Loucy (cell line): ENCODE measurements around the gene ATP6V0D1.

ENCODE experiments used
- H2AFZ ChIP-seq: fragments of 200-600 bp; sonication (generic); 2 replicates; pipeline ENCODE4 v1.6.0; 2016; ENCODE audit warnings: antibody characterized with exemption, mild to moderate bottlenecking, low read length, moderate library complexity
- H3F3A ChIP-seq: fragments of 200-600 bp; 2 replicates; pipeline ENCODE4 v1.6.0; 2016; ENCODE audit warnings: antibody characterized with exemption, low read depth, mild to moderate bottlenecking
- H3K27me3 ChIP-seq: fragments of 200-600 bp; sonication (generic); 2 replicates; pipeline ENCODE4 v1.6.1; 2014; ENCODE audit warnings: low read length, mild to moderate bottlenecking; ENCODE audit not compliant: insufficient read depth, poor library complexity, severe bottlenecking
- H3K36me3 ChIP-seq: fragments of 200-600 bp; sonication (generic); 2 replicates; pipeline ENCODE4 v1.6.1; 2016; ENCODE audit warnings: low read length; ENCODE audit not compliant: insufficient read depth
- H3K4me1 ChIP-seq: fragments of 200-600 bp; sonication (generic); 2 replicates; pipeline ENCODE4 v1.5.1; 2014; ENCODE audit warnings: low read length, mild to moderate bottlenecking; ENCODE audit not compliant: insufficient read depth, poor library complexity, severe bottlenecking
- H3K4me2 ChIP-seq: fragments of 200-600 bp; sonication (generic); 2 replicates; pipeline ENCODE4 v1.6.0; 2014; ENCODE audit warnings: antibody characterized with exemption, low read length, low read depth, mild to moderate bottlenecking; ENCODE audit not compliant: poor library complexity, severe bottlenecking
- H3K4me3 ChIP-seq: fragments of 200-600 bp; sonication (generic); 2 replicates; pipeline ENCODE4 v1.5.1; 2014; ENCODE audit warnings: low read length, mild to moderate bottlenecking, mixed read lengths; ENCODE audit not compliant: poor library complexity, severe bottlenecking
- H3K79me2 ChIP-seq: fragments of 200-600 bp; sonication (generic); 2 replicates; pipeline ENCODE4 v1.6.1; 2014; ENCODE audit warnings: low read length; ENCODE audit not compliant: insufficient read depth
- H3K9ac ChIP-seq: fragments of 200-600 bp; sonication (generic); 2 replicates; pipeline ENCODE4 v1.6.0; 2014; ENCODE audit warnings: mild to moderate bottlenecking, low read depth, low read length, moderate library complexity; ENCODE audit not compliant: poor library complexity, severe bottlenecking
- H3K9me2 ChIP-seq: fragments of 200-600 bp; sonication (generic); replicated peaks from 2 replicates; pipeline ENCODE4 v1.6.1; 2016; ENCODE audit warnings: low read depth, low read length, mixed read lengths
- H3K9me3 ChIP-seq: fragments of 200-600 bp; sonication (generic); 2 replicates; pipeline ENCODE4 v1.6.1; 2014; ENCODE audit warnings: mild to moderate bottlenecking, antibody characterized with exemption, low read length, low read depth; ENCODE audit not compliant: insufficient read depth
- H4K20me1 ChIP-seq: fragments of 200-600 bp; sonication (generic); 2 replicates; pipeline ENCODE4 v1.6.0; 2014; ENCODE audit warnings: antibody characterized with exemption, low read length, mild to moderate bottlenecking; ENCODE audit not compliant: insufficient read depth, poor library complexity, severe bottlenecking
- EZH2phosphoT487 ChIP-seq: fragments of 200-600 bp; IDR thresholded peaks from 2 replicates; pipeline ENCODE4 v1.6.1; 2018; ENCODE audit warnings: antibody characterized with exemption, mild to moderate bottlenecking, moderate library complexity, borderline replicate concordance
- TF ChIP-seq, protein P1 (sequence below): fragments of 200-600 bp; sonication (generic); conservative IDR thresholded peaks from 2 replicates; pipeline ENCODE4 v1.5.1; 2014; ENCODE audit warnings: mild to moderate bottlenecking, antibody characterized with exemption, low read length

ATP6V0D1 gene

DNA sequence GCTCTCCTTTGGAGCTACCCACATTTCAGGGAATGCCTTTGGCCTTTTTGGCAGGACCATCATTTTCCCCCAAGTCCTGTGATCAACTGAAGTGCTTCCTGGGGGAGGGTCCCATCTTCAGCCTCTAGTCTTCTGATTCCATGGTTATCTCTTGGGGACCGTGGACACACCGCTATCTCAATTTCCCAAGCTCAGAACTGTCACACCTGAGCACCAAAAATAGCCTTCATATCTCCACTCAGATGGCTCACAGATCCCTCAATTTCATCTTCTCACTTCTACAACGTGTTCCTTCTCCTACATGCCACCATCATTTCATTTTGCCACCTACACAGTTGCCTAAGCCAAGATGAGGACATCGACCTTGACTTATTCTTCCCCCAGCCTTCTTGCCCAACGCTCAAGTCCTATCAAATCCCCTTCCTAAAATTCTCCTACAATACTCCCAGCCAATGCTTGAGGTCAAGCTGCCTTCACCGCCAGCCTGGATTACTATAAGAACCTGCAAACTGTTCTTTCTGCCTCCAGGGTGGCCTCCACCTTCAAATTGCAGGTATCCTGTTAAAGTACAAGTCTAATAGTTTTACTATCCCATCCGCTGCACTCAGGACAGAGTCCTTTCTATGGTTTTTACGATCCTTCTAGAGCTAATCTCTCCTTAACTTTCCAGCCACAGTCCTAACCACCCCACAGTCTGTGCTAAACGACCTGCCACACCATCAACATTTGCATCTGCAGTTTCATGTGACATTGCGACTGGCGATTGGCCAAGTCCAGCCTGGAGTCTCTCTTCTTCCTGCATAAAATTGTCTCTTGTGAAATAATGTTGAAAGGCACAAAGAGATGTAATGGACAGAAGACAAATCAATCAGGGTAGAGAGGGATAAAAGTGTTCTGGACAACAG is 6.2 kb downstream of the ATP6V0D1 start:
- H3K9me2 ChIP-seq = no peaks in the 10 kb centered on the region
- no peak overlapping the region for H3K4me3 ChIP-seq
- no peaks in the 10 kb centered on the region for H3K36me3 ChIP-seq
- no peak overlapping the region for H3K4me2 ChIP-seq
- no peak for TF ChIP-seq EZH2phosphoT487
- TF ChIP-seq, protein P1, sequence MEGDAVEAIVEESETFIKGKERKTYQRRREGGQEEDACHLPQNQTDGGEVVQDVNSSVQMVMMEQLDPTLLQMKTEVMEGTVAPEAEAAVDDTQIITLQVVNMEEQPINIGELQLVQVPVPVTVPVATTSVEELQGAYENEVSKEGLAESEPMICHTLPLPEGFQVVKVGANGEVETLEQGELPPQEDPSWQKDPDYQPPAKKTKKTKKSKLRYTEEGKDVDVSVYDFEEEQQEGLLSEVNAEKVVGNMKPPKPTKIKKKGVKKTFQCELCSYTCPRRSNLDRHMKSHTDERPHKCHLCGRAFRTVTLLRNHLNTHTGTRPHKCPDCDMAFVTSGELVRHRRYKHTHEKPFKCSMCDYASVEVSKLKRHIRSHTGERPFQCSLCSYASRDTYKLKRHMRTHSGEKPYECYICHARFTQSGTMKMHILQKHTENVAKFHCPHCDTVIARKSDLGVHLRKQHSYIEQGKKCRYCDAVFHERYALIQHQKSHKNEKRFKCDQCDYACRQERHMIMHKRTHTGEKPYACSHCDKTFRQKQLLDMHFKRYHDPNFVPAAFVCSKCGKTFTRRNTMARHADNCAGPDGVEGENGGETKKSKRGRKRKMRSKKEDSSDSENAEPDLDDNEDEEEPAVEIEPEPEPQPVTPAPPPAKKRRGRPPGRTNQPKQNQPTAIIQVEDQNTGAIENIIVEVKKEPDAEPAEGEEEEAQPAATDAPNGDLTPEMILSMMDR = no peak
- H3K79me2 ChIP-seq = peaks cover 23% of the 10 kb centered on the region; the same call in 1 of the 2 replicates
- no peaks in the 10 kb centered on the region for H3F3A ChIP-seq
- no peak overlapping the region for H3K9ac ChIP-seq
- H3K27me3 ChIP-seq = no peaks in the 10 kb centered on the region
- H3K4me1 ChIP-seq = peaks cover 12% of the 10 kb centered on the region
- H4K20me1 ChIP-seq = peaks cover 5% of the 10 kb centered on the region
- H2AFZ ChIP-seq = no peak overlapping the region
- no peaks in the 10 kb centered on the region for H3K9me3 ChIP-seq

DNA sequence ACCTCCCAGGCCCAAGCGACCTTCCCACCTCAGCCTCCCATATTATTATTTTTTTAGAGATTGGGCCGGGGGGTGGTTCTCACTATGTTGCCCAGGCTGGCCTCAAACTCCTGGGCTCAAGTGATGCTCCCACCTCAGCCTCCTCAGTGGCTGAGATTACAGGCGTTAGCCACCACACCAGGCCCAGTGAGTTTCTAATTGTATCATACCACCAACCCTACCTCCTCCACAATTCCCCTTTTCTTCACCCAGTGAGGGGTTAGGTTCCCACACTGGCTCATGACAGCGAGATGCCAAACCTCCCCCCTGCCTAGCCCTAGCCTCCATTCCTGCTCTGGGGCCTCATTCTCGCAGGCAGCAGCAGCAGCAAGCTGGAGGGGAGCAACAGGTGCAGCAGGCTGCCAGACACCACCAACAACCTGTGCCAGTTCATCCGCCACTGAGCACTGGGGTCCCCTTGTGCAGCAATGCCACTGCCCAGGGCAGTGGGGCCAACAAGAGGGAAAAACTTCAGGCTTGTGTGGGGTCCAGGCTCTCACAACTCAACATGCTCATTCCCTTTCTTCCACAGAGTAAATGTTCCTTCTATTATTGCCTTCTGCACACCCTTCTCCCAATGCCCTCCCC is 9.1 kb downstream of the ATP6V0D1 start:
- no peaks in the 10 kb centered on the region for H3K27me3 ChIP-seq
- no peak overlapping the region for H3K4me2 ChIP-seq
- H3K9me3 ChIP-seq = no peaks in the 10 kb centered on the region
- no peak overlapping the region for H3K9ac ChIP-seq
- H3F3A ChIP-seq = no peaks in the 10 kb centered on the region
- H3K79me2 ChIP-seq = peaks cover 17% of the 10 kb centered on the region; the same call in 1 of the 2 replicates
- H3K36me3 ChIP-seq = no peaks in the 10 kb centered on the region
- H3K9me2 ChIP-seq = no peaks in the 10 kb centered on the region
- peaks cover 5% of the 10 kb centered on the region for H4K20me1 ChIP-seq
- peaks cover 8% of the 10 kb centered on the region for H3K4me1 ChIP-seq
- no peak overlapping the region for H3K4me3 ChIP-seq
- H2AFZ ChIP-seq = no peak overlapping the region
- TF ChIP-seq EZH2phosphoT487 = no peak
- TF ChIP-seq, protein P1 = no peak

DNA sequence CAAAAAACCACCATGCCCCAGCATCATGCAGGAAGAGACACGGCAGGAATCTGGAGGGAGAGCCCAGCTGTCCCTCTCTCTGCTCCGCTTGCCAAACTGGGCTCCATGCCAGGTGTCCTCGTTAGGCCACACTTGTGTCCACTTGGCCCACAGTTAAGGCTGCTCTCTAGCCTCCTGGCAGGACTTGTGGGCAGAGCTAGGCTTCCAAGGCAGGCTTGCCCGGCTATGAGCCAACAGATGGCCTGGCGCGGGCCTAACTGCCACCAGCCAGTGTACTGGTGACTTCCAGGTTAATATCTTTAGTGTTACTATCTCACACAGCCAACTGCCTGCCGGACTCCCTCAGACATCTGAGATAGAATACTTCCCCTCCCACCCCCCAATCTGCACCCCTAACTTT is 10.6 kb downstream of the ATP6V0D1 start:
- Histone ChIP-seq H3K9me3 (no peaks in the 10 kb centered on the region), H3K9me2 (no peaks in the 10 kb centered on the region), H3K4me1 (peaks cover 9% of the 10 kb centered on the region), H4K20me1 (peaks cover 3% of the 10 kb centered on the region), H3F3A (no peaks in the 10 kb centered on the region), H2AFZ (no peak overlapping the region), H3K4me2 (no peak overlapping the region), H3K27me3 (no peaks in the 10 kb centered on the region), H3K36me3 (no peaks in the 10 kb centered on the region), H3K79me2 (peaks cover 17% of the 10 kb centered on the region; the same call in 1 of the 2 replicates), H3K4me3 (no peak overlapping the region), H3K9ac (no peak overlapping the region)
- TF ChIP-seq, protein P1 = no peak
- no peak for TF ChIP-seq EZH2phosphoT487
